Forelimb muscle (tissue), 1 donor: Measurements from ENCODE around the gene MAT1A. TPM values are rescaled to one million over a fixed set of nuclear protein-coding genes. Genes with fewer than 3 reads are reported as not detected.
"Not testable (repeated sequence)": the region's sequence is repeated elsewhere in the genome, so short reads cannot be mapped to it uniquely, and the experiment has no call there.

ENCODE experiments used
- DNase-seq: peaks from one replicate; pipeline ENCODE4 v3.0.0-alpha.2; 2013; ENCODE audit warnings: low read depth
- polyA plus RNA-seq: library from polyadenylated mRNA; unstranded; fragments of 120-200 nt; gene quantifications from one replicate; pipeline ENCODE4 v1.2.1, GENCODE V29; 2013; ENCODE audit not compliant: insufficient read length

Gene MAT1A
- polyA plus RNA-seq: not detected

GRCh38 chr10:80289451-80290287 is at the start of gene MAT1A:
TSS of gene MAT1A (minus strand) at chr10:80289658. CDS start at chr10:80289423, 235 bp downstream.
- DNase-seq: no peak

- no peak for DNase-seq
Observed at GRCh38 chr10:80333983-80334382, 44.5 kb upstream of the MAT1A start.

- no peak for DNase-seq
Observed at GRCh38 chr10:80324891-80325364, 35.5 kb upstream of the MAT1A start.

GRCh38 chr10:80324086-80324485 is 34.6 kb upstream of the MAT1A start:
- no peak for DNase-seq

GRCh38 chr10:80323311-80323710 is 33.9 kb upstream of the MAT1A start:
- no peak for DNase-seq

GRCh38 chr10:80322711-80323110 is 33.3 kb upstream of the MAT1A start:
- no peak for DNase-seq

- no peak for DNase-seq
Observed at GRCh38 chr10:80322158-80322557, 32.7 kb upstream of the MAT1A start.

- no peak for DNase-seq
Observed at GRCh38 chr10:80321183-80321582, 31.7 kb upstream of the MAT1A start.

- no peak for DNase-seq
Observed at GRCh38 chr10:80320377-80320776, 30.9 kb upstream of the MAT1A start.

GRCh38 chr10:80319725-80320290 is 30.4 kb upstream of the MAT1A start:
- DNase-seq: no peak

GRCh38 chr10:80319318-80319717 is 29.9 kb upstream of the MAT1A start:
- DNase-seq: no peak

GRCh38 chr10:80318742-80319141 is 29.3 kb upstream of the MAT1A start:
- DNase-seq: no peak

GRCh38 chr10:80315391-80315790 is 25.9 kb upstream of the MAT1A start:
- DNase-seq: no peak

GRCh38 chr10:80313523-80313922 is 24.1 kb upstream of the MAT1A start:
- DNase-seq: no peak

GRCh38 chr10:80305989-80306388 is 16.5 kb upstream of the MAT1A start:
- DNase-seq: not testable (repeated sequence)

- DNase-seq: no peak
Observed at GRCh38 chr10:80296942-80297341, 7.5 kb upstream of the MAT1A start.

- no peak for DNase-seq
Observed at GRCh38 chr10:80292607-80293239, 3.3 kb upstream of the MAT1A start.

GRCh38 chr10:80290474-80291220 is 1.2 kb upstream of the MAT1A start:
- DNase-seq: no peak

- DNase-seq: no peak
Observed at GRCh38 chr10:80288849-80289248, 609 bp downstream of the MAT1A start.

- DNase-seq: no peak
Observed at GRCh38 chr10:80284522-80284921, 4.9 kb downstream of the MAT1A start.

- no peak for DNase-seq
Observed at GRCh38 chr10:80283536-80284199, 5.8 kb downstream of the MAT1A start.
